PC-3 (cell line): Measurements from ENCODE around the gene DRGX. TPM values are rescaled to one million over a fixed set of nuclear protein-coding genes. Genes with fewer than 3 reads are reported as not detected.

ENCODE experiments used
- ATAC-seq: fragments of 200-7000 bp; cut with Tn5 transposase; 2 replicates; pipeline ENCODE4 v1.9.1; 2020; ENCODE audit warnings: mild to moderate bottlenecking, moderate library complexity
- BruUV-seq: library from RNA; stranded (reverse); fragments of 400-500 nt; replicated peaks from 2 replicates; lab custom pipeline; 2021; lab: Mats Ljungman, UMichigan
- CTCF ChIA-PET: fragments of 300-600 bp; sonication (Branson Sonifier 250); formaldehyde crosslinking; loops from one replicate; lab custom pipeline; 2022; ENCODE audit warnings: antibody characterized with exemption; lab: Charles Lee
- POLR2A ChIA-PET: fragments of 300-600 bp; sonication (Branson Sonifier 250); formaldehyde crosslinking; loops from one replicate; lab custom pipeline; 2022; ENCODE audit warnings: antibody characterized with exemption; ENCODE audit not compliant: unreplicated experiment; lab: Charles Lee
- DNase-seq: peaks from one replicate; pipeline ENCODE4 v3.0.0-alpha.2; 2015
- H2AFZ ChIP-seq: fragments of 300-600 bp; sonication (generic); 2 replicates; pipeline ENCODE4 v1.6.0; 2016; ENCODE audit warnings: antibody characterized with exemption, low read length
- H3F3A ChIP-seq: fragments of 300-600 bp; sonication (generic); one replicate; pipeline ENCODE4 v1.6.0; 2017; ENCODE audit warnings: antibody characterized with exemption, low read length, control low read depth, mild to moderate bottlenecking; ENCODE audit not compliant: unreplicated experiment
- H3K27ac ChIP-seq: fragments of 300-600 bp; sonication (generic); 2 replicates; pipeline ENCODE4 v1.5.1; 2016; ENCODE audit warnings: mild to moderate bottlenecking, low read length
- H3K27me3 ChIP-seq: fragments of 300-600 bp; sonication (generic); 2 replicates; pipeline ENCODE4 v1.6.1; 2016; ENCODE audit warnings: low read length, mixed read lengths
- H3K36me3 ChIP-seq: fragments of 300-600 bp; sonication (generic); 2 replicates; pipeline ENCODE4 v1.6.1; 2016; ENCODE audit warnings: low read depth, mixed run types, low read length, mixed read lengths
- H3K4me1 ChIP-seq: fragments of 300-600 bp; sonication (generic); 2 replicates; pipeline ENCODE4 v1.5.1; 2016; ENCODE audit warnings: low read length; ENCODE audit not compliant: insufficient read depth
- H3K4me2 ChIP-seq: fragments of 300-600 bp; sonication (generic); 2 replicates; pipeline ENCODE4 v1.6.0; 2016; ENCODE audit warnings: low read length
- H3K4me3 ChIP-seq: fragments of 300-600 bp; sonication (generic); 2 replicates; pipeline ENCODE4 v1.5.1; 2016; ENCODE audit warnings: mild to moderate bottlenecking, low read length, mixed read lengths
- H3K79me2 ChIP-seq: fragments of 300-600 bp; sonication (generic); 2 replicates; pipeline ENCODE4 v1.6.1; 2017; ENCODE audit warnings: low read length, mixed read lengths
- H3K9ac ChIP-seq: fragments of 300-600 bp; sonication (generic); 2 replicates; pipeline ENCODE4 v1.6.0; 2016; ENCODE audit warnings: mild to moderate bottlenecking, low read length
- H3K9me2 ChIP-seq: fragments of 300-600 bp; sonication (generic); replicated peaks from 2 replicates; pipeline ENCODE4 v1.6.1; 2016; ENCODE audit warnings: mixed run types, low read length, mixed read lengths
- H3K9me3 ChIP-seq: fragments of 300-600 bp; sonication (generic); 2 replicates; pipeline ENCODE4 v1.6.1; 2016; ENCODE audit warnings: low read length, mixed read lengths
- H4K20me1 ChIP-seq: fragments of 300-600 bp; sonication (generic); 2 replicates; pipeline ENCODE4 v1.6.1; 2016; ENCODE audit warnings: low read length, mixed read lengths
- CTCF ChIP-seq: fragments of 300-600 bp; sonication (generic); conservative IDR thresholded peaks from 2 replicates; pipeline ENCODE4 v1.5.1; 2017; ENCODE audit warnings: antibody characterized with exemption, low read depth, mild to moderate bottlenecking, low read length
- EZH2 ChIP-seq: fragments of 300-600 bp; sonication (generic); IDR thresholded peaks from one replicate; pipeline ENCODE4 v1.6.1; 2017; ENCODE audit warnings: antibody characterized with exemption, mild to moderate bottlenecking, low read length; ENCODE audit not compliant: unreplicated experiment
- EZH2phosphoT487 ChIP-seq: fragments of 300-600 bp; sonication (generic); IDR thresholded peaks from 2 replicates; pipeline ENCODE4 v1.6.1; 2018; ENCODE audit warnings: mild to moderate bottlenecking, antibody characterized with exemption, low read length, borderline replicate concordance
- intact Hi-C: fragments of 100-400 bp; cut with micrococcal nuclease; formaldehyde crosslinking; loops from 2 replicates; pipeline ENCODE4 v1.9.0; 2023
- total RNA-seq: library from RNA; depleted of rRNA; stranded (reverse); fragments of >200 nt; gene quantifications from 2 replicates; pipeline ENCODE4 v1.2.3, GENCODE V29; 2014

The DRGX gene
- total RNA-seq, 1 experiment from 2014 or later = 0.33 TPM

GRCh38 chr10:49433069-49433468 is 37.2 kb upstream of the DRGX start:
- intact Hi-C loops = loop anchor here (2.0 kb wide), 1 partner anchor 76 kb away; no protein-coding TSS in a partner anchor
- no peaks in the 10 kb centered on the region for H3K79me2 ChIP-seq

GRCh38 chr10:49431426-49431825 is 35.5 kb upstream of the DRGX start:
- TF ChIP-seq CTCF = no peak
- TF ChIP-seq EZH2phosphoT487 = no peak
- TF ChIP-seq EZH2 = no peak
- ChIA-PET CTCF (no interaction called here), POLR2A (interaction anchor here (0.6 kb wide), 1 partner anchor 74 kb away, joined by 3 read pairs; no protein-coding TSS in a partner anchor)
- no peaks in the 10 kb centered on the region for H3F3A ChIP-seq
- H3K9me2 ChIP-seq = no peaks in the 10 kb centered on the region
- peaks cover 4% of the 10 kb centered on the region; the same call in 1 of the 2 replicates for H3K4me1 ChIP-seq
- no peaks in the 10 kb centered on the region for H4K20me1 ChIP-seq
- DNase-seq (no peak), ATAC-seq (no peak)
- no peak overlapping the region for H3K4me3 ChIP-seq
- intact Hi-C loops = no loop called here
- H3K4me2 ChIP-seq = no peak overlapping the region
- H3K36me3 ChIP-seq = no peaks in the 10 kb centered on the region
- no peak overlapping the region for H3K9ac ChIP-seq
- BruUV-seq = no TSS peak
- H2AFZ ChIP-seq = no peak overlapping the region
- H3K27ac ChIP-seq = no peak overlapping the region
- no peaks in the 10 kb centered on the region for H3K9me3 ChIP-seq
- no peaks in the 10 kb centered on the region for H3K27me3 ChIP-seq
- H3K79me2 ChIP-seq = no peaks in the 10 kb centered on the region

More at GRCh38 chr10:49433069-49433468, 37.2 kb upstream of the DRGX start:
- Histone ChIP-seq H3K36me3 (no peaks in the 10 kb centered on the region), H3K27ac (no peak overlapping the region), H3F3A (no peaks in the 10 kb centered on the region), H4K20me1 (no peaks in the 10 kb centered on the region), H3K9me2 (no peaks in the 10 kb centered on the region), H3K4me1 (no peaks in the 10 kb centered on the region), H3K9me3 (no peaks in the 10 kb centered on the region), H3K9ac (no peak overlapping the region), H3K4me3 (no peak overlapping the region), H3K27me3 (no peaks in the 10 kb centered on the region), H2AFZ (no peak overlapping the region), H3K4me2 (no peak overlapping the region)
- ATAC-seq = no peak
- POLR2A ChIA-PET = no interaction called here
- CTCF ChIA-PET = interaction anchor here (1.7 kb wide), 1 partner anchor 25 kb away, joined by 4 read pairs; no protein-coding TSS in a partner anchor
- no TSS peak for BruUV-seq
- TF ChIP-seq EZH2phosphoT487 = no peak
- TF ChIP-seq EZH2 = no peak
- TF ChIP-seq CTCF = no peak
- DNase-seq = no peak

GRCh38 chr10:49429458-49429857 is 33.6 kb upstream of the DRGX start:
- Histone ChIP-seq H3K27ac (no peak overlapping the region), H3K4me3 (no peak overlapping the region), H3K9me2 (no peaks in the 10 kb centered on the region), H3K36me3 (no peaks in the 10 kb centered on the region), H2AFZ (no peak overlapping the region), H3F3A (no peaks in the 10 kb centered on the region), H4K20me1 (no peaks in the 10 kb centered on the region), H3K9me3 (peaks cover 8% of the 10 kb centered on the region; the same call in 1 of the 2 replicates), H3K4me2 (no peak overlapping the region), H3K9ac (no peak overlapping the region), H3K79me2 (no peaks in the 10 kb centered on the region), H3K27me3 (no peaks in the 10 kb centered on the region), H3K4me1 (peaks cover 4% of the 10 kb centered on the region; the same call in 1 of the 2 replicates)
- DNase-seq = no peak
- ChIA-PET CTCF (no interaction called here), POLR2A (no interaction called here)
- no peak for TF ChIP-seq EZH2phosphoT487
- TF ChIP-seq EZH2 = no peak
- no peak for TF ChIP-seq CTCF
- no TSS peak for BruUV-seq
- intact Hi-C loops = no loop called here
- ATAC-seq = no peak
